HUES64 (cell line): ENCODE measurements around the gene PCDHGB6.
A peak's percentile ranks its signal among the peaks of the same experiment; 100 is the strongest.
"Not testable (repeated sequence)": the region's sequence is repeated elsewhere in the genome, so short reads cannot be mapped to it uniquely, and the experiment has no call there.

Experiments
- H3K27ac ChIP-seq: 2 replicates; pipeline ENCODE4 v1.7.0; 2013; ENCODE audit warnings: low read depth, low read length, inconsistent platforms
- H3K27me3 ChIP-seq: 2 replicates; pipeline ENCODE4 v1.6.1; 2013; ENCODE audit warnings: mild to moderate bottlenecking, low read length; ENCODE audit not compliant: insufficient read depth
- H3K36me3 ChIP-seq: 2 replicates; pipeline ENCODE4 v1.6.1; 2013; ENCODE audit warnings: mild to moderate bottlenecking, low read length; ENCODE audit not compliant: insufficient read depth
- H3K4me1 ChIP-seq: 2 replicates; pipeline ENCODE4 v1.6.1; 2013; ENCODE audit warnings: mild to moderate bottlenecking, low read length, moderate library complexity; ENCODE audit not compliant: insufficient read depth
- H3K4me3 ChIP-seq: 2 replicates; pipeline ENCODE4 v1.5.1; 2013; ENCODE audit warnings: mild to moderate bottlenecking, low read length, moderate library complexity
- H3K9ac ChIP-seq: 2 replicates; pipeline ENCODE4 v1.6.1; 2013; ENCODE audit warnings: mild to moderate bottlenecking, low read depth, low read length
- H3K9me3 ChIP-seq: 2 replicates; pipeline ENCODE4 v1.6.1; 2013; ENCODE audit warnings: low read depth, low read length; ENCODE audit not compliant: insufficient read depth
- WGBS: fragments of 150-250, 120-280 bp; methylation state at CpG from one replicate; pipeline ENCODE4 v1.1.7; 2013; ENCODE audit warnings: missing lambda C conversion rate; 5-methylcytosine and 5-hydroxymethylcytosine counted together

Gene PCDHGB6

GRCh38 chr5:141373673-141374317, 34.0 kb upstream of the PCDHGB6 start, which contains the start of gene PCDHGA6:
TSS of gene PCDHGA6 (plus strand) at chr5:141373891. CDS start at chr5:141374084, 193 bp downstream.
- Histone ChIP-seq H3K27ac (no peak within 1 kb of the TSS), H3K36me3 (no peaks in the 10 kb centered on the region), H3K9me3 (peaks cover 67% of the 10 kb centered on the region), H3K4me1 (no peaks in the 10 kb centered on the region), H3K27me3 (no peaks in the 10 kb centered on the region), H3K9ac (no peak within 1 kb of the TSS), H3K4me3 (peak within 1 kb of the TSS; percentile 24; the same call in 1 of the 2 replicates)
- WGBS: 96% methylated on average over 27 of the region's 27 CpGs

DNA sequence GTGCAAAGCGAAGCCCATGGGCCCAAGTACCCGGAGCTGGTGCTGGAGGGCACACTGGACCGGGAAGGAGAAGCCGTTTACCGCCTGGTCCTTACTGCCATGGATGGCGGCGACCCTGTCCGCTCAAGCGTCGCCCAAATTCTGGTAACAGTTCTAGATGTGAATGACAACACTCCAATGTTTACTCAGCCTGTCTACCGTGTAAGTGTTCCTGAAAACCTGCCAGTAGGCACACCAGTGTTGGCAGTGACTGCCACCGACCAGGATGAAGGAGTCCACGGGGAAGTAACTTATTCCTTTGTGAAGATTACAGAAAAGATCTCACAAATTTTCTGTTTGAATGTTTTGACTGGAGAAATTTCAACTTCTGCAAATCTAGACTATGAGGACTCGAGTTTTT, 33.2 kb upstream of the PCDHGB6 start:
- Histone ChIP-seq H3K4me1 (no peaks in the 10 kb centered on the region), H3K9ac (no peak overlapping the region), H3K36me3 (no peaks in the 10 kb centered on the region), H3K27ac (no peak overlapping the region), H3K9me3 (peaks cover 64% of the 10 kb centered on the region), H3K27me3 (no peaks in the 10 kb centered on the region), H3K4me3 (no peak overlapping the region)
- WGBS: 97% methylated on average over 14 of the region's 14 CpGs

GRCh38 chr5:141375444-141376155, 32.2 kb upstream of the PCDHGB6 start:
- not testable (repeated sequence) for H3K27me3 ChIP-seq, H3K27ac ChIP-seq, H3K4me1 ChIP-seq, H3K9ac ChIP-seq, H3K36me3 ChIP-seq, H3K4me3 ChIP-seq
- 96% methylated on average over 38 of the region's 48 CpGs for WGBS
- peaks cover 60% of the 10 kb centered on the region for H3K9me3 ChIP-seq

- 0 out of 2 replicates have a peak, but pooled peaks cover 3% of the 10 kb centered on the region for H3K36me3 ChIP-seq
- H3K27ac ChIP-seq: no peak within 1 kb of the TSS
- 96% methylated on average over 37 of the region's 37 CpGs for WGBS
- no peaks in the 10 kb centered on the region for H3K27me3 ChIP-seq
- peaks cover 44% of the 10 kb centered on the region; the same call in 1 of the 2 replicates for H3K9me3 ChIP-seq
- H3K4me1 ChIP-seq: no peaks in the 10 kb centered on the region
- H3K4me3 ChIP-seq: no peak within 1 kb of the TSS
- H3K9ac ChIP-seq: no peak within 1 kb of the TSS
Measured at GRCh38 chr5:141382469-141383294, 25.1 kb upstream of the PCDHGB6 start, which contains the start of gene PCDHGA7. TSS of gene PCDHGA7 (plus strand) at chr5:141382742. CDS start at chr5:141382900, 158 bp downstream.

GRCh38 chr5:141383345-141383744, 24.5 kb upstream of the PCDHGB6 start:
- no peaks in the 10 kb centered on the region for H3K27me3 ChIP-seq

DNA sequence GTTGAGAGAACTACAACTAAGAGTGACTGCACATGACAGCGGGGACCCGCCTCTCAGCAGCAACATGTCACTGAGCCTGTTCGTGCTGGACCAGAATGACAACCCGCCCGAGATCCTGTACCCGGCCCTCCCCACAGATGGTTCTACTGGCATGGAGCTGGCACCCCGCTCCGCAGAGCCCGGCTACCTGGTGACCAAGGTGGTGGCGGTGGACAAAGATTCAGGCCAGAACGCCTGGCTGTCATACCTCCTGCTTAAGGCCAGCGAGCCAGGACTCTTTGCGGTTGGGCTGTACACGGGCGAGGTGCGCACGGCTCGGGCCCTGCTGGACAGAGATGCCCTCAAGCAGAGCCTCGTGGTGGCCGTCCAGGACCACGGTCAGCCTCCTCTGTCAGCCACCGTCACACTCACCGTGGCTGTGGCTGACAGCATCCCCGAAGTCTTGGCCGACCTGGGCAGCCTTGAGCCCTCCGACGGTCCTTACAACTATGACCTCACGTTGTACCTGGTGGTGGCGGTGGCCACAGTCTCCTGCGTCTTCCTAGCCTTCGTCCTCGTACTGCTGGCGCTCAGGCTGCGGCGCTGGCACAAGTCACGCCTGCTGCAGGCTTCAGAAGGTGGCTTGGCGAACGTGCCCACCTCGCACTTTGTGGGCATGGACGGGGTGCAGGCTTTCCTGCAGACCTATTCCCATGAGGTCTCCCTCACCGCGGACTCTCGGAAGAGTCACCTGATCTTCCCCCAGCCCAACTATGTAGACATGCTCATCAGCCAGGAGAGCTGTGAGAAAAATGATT, 23.2 kb upstream of the PCDHGB6 start:
- no peak overlapping the region for H3K9ac ChIP-seq
- no peak overlapping the region for H3K4me3 ChIP-seq
- peaks cover 59% of the 10 kb centered on the region for H3K9me3 ChIP-seq
- H3K27ac ChIP-seq: no peak overlapping the region
- H3K4me1 ChIP-seq: no peaks in the 10 kb centered on the region
- no peaks in the 10 kb centered on the region for H3K27me3 ChIP-seq
- peaks cover 9% of the 10 kb centered on the region; the same call in 1 of the 2 replicates for H3K36me3 ChIP-seq
- 96% methylated on average over 43 of the region's 43 CpGs for WGBS

More at GRCh38 chr5:141383345-141383744, 24.5 kb upstream of the PCDHGB6 start:
- no peaks in the 10 kb centered on the region for H3K4me1 ChIP-seq
- WGBS: 95% methylated on average over 21 of the region's 21 CpGs
- no peak overlapping the region for H3K4me3 ChIP-seq
- H3K36me3 ChIP-seq: 0 out of 2 replicates have a peak, but pooled peaks cover 3% of the 10 kb centered on the region
- H3K27ac ChIP-seq: no peak overlapping the region
- peaks cover 46% of the 10 kb centered on the region for H3K9me3 ChIP-seq
- no peak overlapping the region for H3K9ac ChIP-seq

GRCh38 chr5:141387557-141388311, 20.1 kb upstream of the PCDHGB6 start, which contains the start of gene PCDHGB4:
TSS of gene PCDHGB4 (plus strand) at chr5:141387698. CDS start at chr5:141387885, 187 bp downstream.
- peaks cover 77% of the 10 kb centered on the region for H3K9me3 ChIP-seq
- WGBS: 79% methylated on average over 18 of the region's 40 CpGs
- H3K27ac ChIP-seq, H3K27me3 ChIP-seq, H3K4me1 ChIP-seq, H3K9ac ChIP-seq: not testable (repeated sequence)
- H3K4me3 ChIP-seq: peak within 1 kb of the TSS; percentile 59
- H3K36me3 ChIP-seq: peaks cover 19% of the 10 kb centered on the region; the same call in 1 of the 2 replicates

DNA sequence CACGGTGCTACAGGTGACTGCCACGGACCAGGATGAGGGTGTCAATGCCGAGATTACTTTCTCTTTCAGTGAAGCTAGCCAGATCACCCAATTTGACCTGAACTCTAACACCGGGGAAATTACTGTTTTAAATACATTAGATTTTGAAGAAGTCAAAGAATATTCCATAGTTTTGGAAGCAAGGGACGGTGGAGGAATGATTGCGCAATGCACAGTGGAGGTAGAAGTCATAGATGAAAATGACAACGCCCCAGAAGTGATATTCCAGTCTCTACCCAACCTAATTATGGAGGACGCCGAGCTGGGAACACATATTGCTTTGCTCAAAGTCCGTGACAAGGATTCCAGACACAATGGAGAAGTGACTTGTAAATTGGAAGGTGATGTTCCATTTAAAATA, 19.2 kb upstream of the PCDHGB6 start:
- no peaks in the 10 kb centered on the region for H3K27me3 ChIP-seq
- H3K9ac ChIP-seq: no peak overlapping the region
- H3K36me3 ChIP-seq: peaks cover 28% of the 10 kb centered on the region; the same call in 1 of the 2 replicates
- no peaks in the 10 kb centered on the region for H3K4me1 ChIP-seq
- H3K9me3 ChIP-seq: peaks cover 77% of the 10 kb centered on the region
- peak overlapping the region; percentile 12; the same call in 1 of the 2 replicates for H3K4me3 ChIP-seq
- 94% methylated on average over 10 of the region's 10 CpGs for WGBS
- H3K27ac ChIP-seq: no peak overlapping the region

DNA sequence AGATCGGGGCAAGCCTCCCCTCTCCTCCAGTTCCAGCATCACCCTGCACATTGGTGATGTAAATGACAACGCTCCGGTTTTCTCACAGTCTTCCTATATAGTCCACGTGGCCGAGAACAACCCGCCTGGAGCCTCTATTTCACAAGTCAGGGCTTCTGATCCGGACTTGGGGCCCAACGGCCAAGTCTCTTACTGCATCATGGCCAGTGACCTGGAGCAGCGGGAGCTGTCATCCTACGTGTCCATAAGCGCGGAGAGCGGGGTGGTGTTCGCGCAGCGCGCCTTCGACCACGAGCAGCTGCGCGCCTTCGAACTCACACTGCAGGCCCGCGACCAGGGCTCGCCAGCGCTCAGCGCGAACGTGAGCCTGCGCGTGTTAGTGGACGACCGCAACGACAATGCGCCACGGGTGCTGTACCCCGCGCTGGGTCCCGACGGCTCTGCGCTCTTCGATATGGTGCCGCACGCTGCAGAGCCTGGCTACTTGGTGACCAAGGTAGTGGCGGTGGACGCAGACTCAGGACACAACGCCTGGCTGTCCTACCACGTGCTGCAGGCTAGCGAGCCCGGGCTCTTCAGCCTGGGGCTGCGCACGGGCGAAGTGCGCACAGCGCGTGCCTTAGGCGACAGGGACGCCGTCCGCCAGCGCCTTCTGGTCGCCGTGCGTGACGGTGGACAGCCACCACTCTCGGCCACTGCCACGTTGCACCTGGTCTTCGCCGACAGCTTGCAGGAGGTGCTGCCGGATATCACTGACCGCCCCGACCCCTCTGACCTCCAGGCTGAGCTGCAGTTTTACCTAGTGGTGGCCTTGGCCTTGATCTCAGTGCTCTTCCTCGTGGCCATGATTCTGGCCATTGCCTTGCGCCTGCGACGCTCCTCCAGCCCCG, 18.4 kb upstream of the PCDHGB6 start:
- WGBS: 97% methylated on average over 77 of the region's 77 CpGs
- no peaks in the 10 kb centered on the region for H3K4me1 ChIP-seq
- H3K27ac ChIP-seq: no peak overlapping the region
- no peaks in the 10 kb centered on the region for H3K27me3 ChIP-seq
- peak overlapping the region; percentile 12; the same call in 1 of the 2 replicates for H3K4me3 ChIP-seq
- peaks cover 78% of the 10 kb centered on the region for H3K9me3 ChIP-seq
- H3K36me3 ChIP-seq: peaks cover 28% of the 10 kb centered on the region; the same call in 1 of the 2 replicates
- no peak overlapping the region for H3K9ac ChIP-seq
